H9 (cell line): ENCODE results near the gene PPP2R2B. TPM values are rescaled to one million over a fixed set of nuclear protein-coding genes. Genes with fewer than 3 reads are reported as not detected.

Experiments used
- DNase-seq: peaks from one replicate; pipeline ENCODE4 v3.0.0-alpha.2; 2017
- H2AFZ ChIP-seq: one replicate; pipeline ENCODE4 v1.6.1; 2013; ENCODE audit warnings: mild to moderate bottlenecking, low read length, control low read depth, moderate library complexity
- H2AK5ac ChIP-seq: 2 replicates; pipeline ENCODE4 v1.6.1; 2013; ENCODE audit warnings: low read length, control low read depth, mixed read lengths; ENCODE audit not compliant: insufficient read length
- H2BK120ac ChIP-seq: one replicate; pipeline ENCODE4 v1.6.1; 2013; ENCODE audit warnings: low read depth, mild to moderate bottlenecking, low read length, control low read depth, inconsistent platforms; ENCODE audit not compliant: poor library complexity, severe bottlenecking
- H2BK12ac ChIP-seq: 2 replicates; pipeline ENCODE4 v1.6.1; 2013; ENCODE audit warnings: low read length, control low read depth, mixed read lengths, low read depth; ENCODE audit not compliant: insufficient read length
- H2BK15ac ChIP-seq: 2 replicates; pipeline ENCODE4 v1.6.1; 2013; ENCODE audit warnings: low read depth, low read length, control low read depth
- H2BK20ac ChIP-seq: one replicate; pipeline ENCODE4 v1.6.1; 2013; ENCODE audit warnings: low read depth, mild to moderate bottlenecking, low read length, control low read depth, inconsistent platforms; ENCODE audit not compliant: poor library complexity, severe bottlenecking
- H2BK5ac ChIP-seq: 2 replicates; pipeline ENCODE4 v1.6.1; 2013; ENCODE audit warnings: low read length, control low read depth, mixed read lengths; ENCODE audit not compliant: insufficient read length
- H3K14ac ChIP-seq: 2 replicates; pipeline ENCODE4 v1.6.1; 2013; ENCODE audit warnings: low read length, control low read depth; ENCODE audit not compliant: insufficient read depth
- H3K18ac ChIP-seq: 2 replicates; pipeline ENCODE4 v1.6.1; 2013; ENCODE audit warnings: low read depth, mild to moderate bottlenecking, mixed read lengths, low read length, control low read depth; ENCODE audit not compliant: insufficient read length
- H3K23ac ChIP-seq: 2 replicates; pipeline ENCODE4 v1.6.1; 2013; ENCODE audit warnings: low read length, control low read depth, mixed read lengths, low read depth; ENCODE audit not compliant: insufficient read length
- H3K23me2 ChIP-seq: 2 replicates; pipeline ENCODE4 v1.6.1; 2013; ENCODE audit warnings: low read depth, mild to moderate bottlenecking, mixed read lengths, low read length, control low read depth; ENCODE audit not compliant: insufficient read length, poor library complexity, severe bottlenecking
- H3K27ac ChIP-seq: 2 replicates; pipeline ENCODE4 v1.5.1; 2013; ENCODE audit warnings: low read length, control low read depth, mixed read lengths, low read depth; ENCODE audit not compliant: insufficient read length
- H3K27me3 ChIP-seq: 2 replicates; pipeline ENCODE4 v1.6.1; 2013; ENCODE audit warnings: low read length, control low read depth, inconsistent platforms; ENCODE audit not compliant: insufficient read depth
- H3K4ac ChIP-seq: 2 replicates; pipeline ENCODE4 v1.6.1; 2013; ENCODE audit warnings: low read depth, mild to moderate bottlenecking, control low read depth, inconsistent platforms, low read length, moderate library complexity
- H3K4me1 ChIP-seq: 2 replicates; pipeline ENCODE4 v1.6.1; 2013; ENCODE audit warnings: low read length, control low read depth, inconsistent platforms; ENCODE audit not compliant: insufficient read depth
- H3K4me2 ChIP-seq: 2 replicates; pipeline ENCODE4 v1.6.1; 2013; ENCODE audit warnings: low read length, control low read depth, mixed read lengths; ENCODE audit not compliant: insufficient read length, insufficient read depth
- H3K56ac ChIP-seq: 2 replicates; pipeline ENCODE4 v1.6.1; 2013; ENCODE audit warnings: low read depth, mild to moderate bottlenecking, mixed read lengths, low read length, control low read depth; ENCODE audit not compliant: insufficient read length
- H3K79me1 ChIP-seq: 2 replicates; pipeline ENCODE4 v1.6.1; 2013; ENCODE audit warnings: low read depth, mild to moderate bottlenecking, moderate library complexity, low read length, control low read depth, inconsistent platforms; ENCODE audit not compliant: insufficient read depth, poor library complexity, severe bottlenecking
- H3K79me2 ChIP-seq: 2 replicates; pipeline ENCODE4 v1.6.1; 2013; ENCODE audit warnings: low read length, control low read depth, inconsistent platforms; ENCODE audit not compliant: insufficient read depth
- H3K9ac ChIP-seq: 2 replicates; pipeline ENCODE4 v1.6.1; 2013; ENCODE audit warnings: low read length, control low read depth, mixed read lengths; ENCODE audit not compliant: insufficient read length; ENCODE audit errors: extremely low read depth
- H3K9me3 ChIP-seq: one replicate; pipeline ENCODE4 v1.6.1; 2013; ENCODE audit warnings: low read depth, low read length, inconsistent platforms; ENCODE audit not compliant: control insufficient read depth
- H3T11ph ChIP-seq: one replicate; pipeline ENCODE4 v1.6.1; 2013; ENCODE audit warnings: mild to moderate bottlenecking, low read length, control low read depth, inconsistent platforms
- H4K20me1 ChIP-seq: one replicate; pipeline ENCODE4 v1.6.1; 2013; ENCODE audit not compliant: control insufficient read depth, insufficient read length, insufficient read depth
- H4K5ac ChIP-seq: 2 replicates; pipeline ENCODE4 v1.6.1; 2013; ENCODE audit warnings: low read depth, mild to moderate bottlenecking, mixed read lengths, low read length, control low read depth; ENCODE audit not compliant: insufficient read length
- H4K8ac ChIP-seq: replicated peaks from 2 replicates; pipeline ENCODE4 v1.6.1; 2013; ENCODE audit warnings: low read length, control low read depth, mixed read lengths, low read depth; ENCODE audit not compliant: insufficient read length
- H4K91ac ChIP-seq: 2 replicates; pipeline ENCODE4 v1.6.1; 2013; ENCODE audit warnings: low read depth, mild to moderate bottlenecking, moderate library complexity, mixed read lengths, low read length, control low read depth; ENCODE audit not compliant: insufficient read length
- H3K27ac Mint-ChIP-seq, 3 experiments: 2 replicates in 2 of 3; 3 replicates in 1 of 3; pipeline ENCODE4 v1.8.0; 2020 to 2021; ENCODE audit warnings: mixed read lengths in 3 of 3, mild to moderate bottlenecking in 1 of 3, moderate library complexity in 1 of 3
- H3K27me3 Mint-ChIP-seq: 2 replicates; pipeline ENCODE4 v1.8.0; 2021; ENCODE audit warnings: low read depth, mild to moderate bottlenecking, moderate library complexity, mixed read lengths
- H3K36me3 Mint-ChIP-seq, 3 experiments: 2 replicates in 2 of 3; 3 replicates in 1 of 3; pipeline ENCODE4 v1.8.0; 2020 to 2021; ENCODE audit warnings: low read depth in 3 of 3, mixed read lengths in 3 of 3; ENCODE audit not compliant: insufficient read depth in 1 of 3
- H3K4me1 Mint-ChIP-seq, 2 experiments: 2 replicates each; pipeline ENCODE4 v1.8.0; 2020; ENCODE audit warnings: mixed read lengths in 2 of 2
- H3K4me3 Mint-ChIP-seq, 2 experiments: 2 replicates in 1 of 2; 3 replicates in 1 of 2; pipeline ENCODE4 v1.8.0; 2020 to 2021; ENCODE audit warnings: mild to moderate bottlenecking in 2 of 2, mixed read lengths in 2 of 2, moderate library complexity in 1 of 2
- H3K9me3 Mint-ChIP-seq, 2 experiments: 2 replicates in 1 of 2; 3 replicates in 1 of 2; pipeline ENCODE4 v1.8.0; 2020; ENCODE audit warnings: mild to moderate bottlenecking in 2 of 2, mixed read lengths in 2 of 2, moderate library complexity in 1 of 2
- CTCF ChIP-seq: fragments of 200-600 bp; sonication (generic); conservative IDR thresholded peaks from 3 replicates; pipeline ENCODE4 v1.8.0; 2021; ENCODE audit warnings: antibody characterized with exemption, mild to moderate bottlenecking
- WGBS: extraction: QIAGEN DNeasy Blood & Tissue Kit; methylation state at CpG from one replicate; pipeline ENCODE4 v1.1.7; 2013; ENCODE audit warnings: missing lambda C conversion rate, low lambda C conversion rate, mixed read lengths; ENCODE audit not compliant: insufficient read length; ENCODE audit errors: extremely low coverage; 5-methylcytosine and 5-hydroxymethylcytosine counted together
- total RNA-seq: library from RNA; stranded (reverse); gene quantifications from 2 replicates; pipeline ENCODE4 v1.2.1, GENCODE V29; 2021

Gene PPP2R2B
- total RNA-seq, 1 experiment from 2014 or later = 14.3 TPM

- no peak overlapping the region for H4K91ac ChIP-seq
- H3K4me3 Mint-ChIP-seq = no peak overlapping the region
- TF ChIP-seq CTCF = no peak
Observed at GRCh38 chr5:146912874-146913273, 34.3 kb upstream of the PPP2R2B start.

More at GRCh38 chr5:146912874-146913273, 34.3 kb upstream of the PPP2R2B start:
- Mint-ChIP-seq H3K27me3 (no peaks in the 10 kb centered on the region), H3K4me1 (peaks cover under 1 to 10% of the 10 kb centered on the region in 2 experiments; a peak in 3 of 4 replicates), H3K9me3 (no peaks in the 10 kb centered on the region), H3K27ac (no peak overlapping the region), H3K36me3 (no peaks in the 10 kb centered on the region)
- H4K8ac ChIP-seq = no peak overlapping the region
- H2AK5ac ChIP-seq = no peak overlapping the region
- H3K4ac ChIP-seq = no peak overlapping the region
- H2BK20ac ChIP-seq = no peak overlapping the region
- no peak overlapping the region for H3K23ac ChIP-seq
- no peak overlapping the region for H3K4me2 ChIP-seq
- H3K9ac ChIP-seq = no peak overlapping the region
- no peaks in the 10 kb centered on the region for H3K79me2 ChIP-seq
- H2BK120ac ChIP-seq = no peak overlapping the region
- no peak overlapping the region for H2BK5ac ChIP-seq
- H3K56ac ChIP-seq = no peak overlapping the region
- H3T11ph ChIP-seq = no peak overlapping the region
- H3K4me1 ChIP-seq = no peaks in the 10 kb centered on the region
- H2BK12ac ChIP-seq = no peak overlapping the region
- no peak for DNase-seq
- no CpG with 5 or more reads among the region's 3 CpGs for WGBS
- no peaks in the 10 kb centered on the region for H3K23me2 ChIP-seq
- no peak overlapping the region for H2AFZ ChIP-seq
- H3K18ac ChIP-seq = no peak overlapping the region
- no peak overlapping the region for H4K5ac ChIP-seq
- H3K9me3 ChIP-seq = no peaks in the 10 kb centered on the region
- no peaks in the 10 kb centered on the region for H3K27me3 ChIP-seq
- no peaks in the 10 kb centered on the region for H3K79me1 ChIP-seq
- no peak overlapping the region for H3K27ac ChIP-seq
- no peak overlapping the region for H2BK15ac ChIP-seq
- no peak overlapping the region for H3K14ac ChIP-seq
- H4K20me1 ChIP-seq = no peaks in the 10 kb centered on the region
